Transverse colon (tissue), 4 donors: Measurements from ENCODE around the gene P2RX5. TPM values are rescaled to one million over a fixed set of nuclear protein-coding genes. Genes with fewer than 3 reads are reported as not detected.
A peak's percentile ranks its signal among the peaks of the same experiment; 100 is the strongest.

ENCODE experiments used
- DNase-seq: peaks from one replicate; pipeline ENCODE4 v3.0.0-alpha.2; 2019
- H3K27ac ChIP-seq, 4 donors: fragments of 200-600 bp; sonication (generic); 2 replicates each; pipeline ENCODE4 v1.5.1; 2016 to 2018; ENCODE audit warnings: inconsistent platforms in 4 of 4
- H3K27me3 ChIP-seq: fragments of 200-600 bp; sonication (generic); 2 replicates; pipeline ENCODE4 v1.5.1; 2017; ENCODE audit warnings: inconsistent platforms
- H3K36me3 ChIP-seq, 4 donors: fragments of 200-600 bp; sonication (generic); 2 replicates each; pipeline ENCODE4 v1.5.1; 2017 to 2019; ENCODE audit warnings: inconsistent platforms in 4 of 4
- H3K4me1 ChIP-seq, 4 donors: fragments of 200-600 bp; sonication (generic); 2 replicates each; pipeline ENCODE4 v1.5.1; 2017 to 2020; ENCODE audit warnings: inconsistent platforms in 4 of 4
- H3K4me3 ChIP-seq, 4 donors: fragments of 200-600 bp; sonication (generic); 1 replicate in 1 of 4; 2 replicates in 3 of 4; pipeline versions ENCODE4 v1.5.1 to v1.6.1; 2017 to 2019; ENCODE audit warnings: inconsistent platforms in 4 of 4
- H3K9me3 ChIP-seq, 2 donors: fragments of 200-600 bp; sonication (generic); 2 replicates each; pipeline ENCODE4 v1.5.1; 2017 to 2019; ENCODE audit warnings: inconsistent platforms in 2 of 2
- CTCF ChIP-seq, 5 experiments: fragments of 200-600 bp in 3 of 5; fragments of 450-650 bp in 2 of 5; sonication (generic) in 3 of 5; IDR thresholded peaks; 1 replicate in 2 of 5; 2 replicates in 3 of 5; pipeline ENCODE4 v1.5.1; 2016 to 2017; ENCODE audit warnings: antibody characterized with exemption in 5 of 5, inconsistent platforms in 3 of 5, mild to moderate bottlenecking in 2 of 5, moderate library complexity in 1 of 5
- EP300 ChIP-seq: sonication (generic); formaldehyde crosslinking; IDR thresholded peaks from one replicate; pipeline ENCODE4 v1.6.1; 2017; ENCODE audit warnings: antibody characterized with exemption, low read depth
- POLR2A ChIP-seq: fragments of 450-650 bp; IDR thresholded peaks from one replicate; pipeline ENCODE4 v1.6.1; 2016; ENCODE audit warnings: antibody characterized with exemption, mild to moderate bottlenecking, moderate library complexity
- POLR2AphosphoS5 ChIP-seq, 3 donors: sonication (generic); formaldehyde crosslinking; IDR thresholded peaks; one replicate each; pipeline ENCODE4 v1.6.1; 2016; ENCODE audit warnings: antibody characterized with exemption in 3 of 3
- WGBS, 2 donors: methylation state at CpG; one replicate each; pipeline ENCODE4 v1.1.5; 2018; ENCODE audit warnings: low coverage in 1 of 2; 5-methylcytosine and 5-hydroxymethylcytosine counted together
- in situ Hi-C, 4 donors: fragments of 200-750 bp; cut with MboI; loops; one replicate each; pipeline versions ENCODE4 v1.15.0 to v1.15.1; 2017; ENCODE audit warnings: low sequenced_read_pairs in 3 of 4, low pct_ligation_motif_present in 1 of 4, low pct_unique_long_range_greater_than_20kb in 1 of 4
- intact Hi-C: fragments of 100-400 bp; cut with DNase I; formaldehyde crosslinking; loops from one replicate; pipeline ENCODE4 v1.15.1; 2023; ENCODE audit warnings: low total_unique reads
- total RNA-seq, 4 donors: library from RNA; depleted of rRNA; stranded (reverse); fragments of >200 nt; gene quantifications; one replicate each; pipeline ENCODE4 v1.1.0, GENCODE V29; 2016

The P2RX5 gene
- 10 to 100 TPM in 1 of 4 donors, 1 to 10 TPM in 1, under 1 TPM in 2; 0.68 to 11.4 (median 2.1) TPM for total RNA-seq

- DNase-seq, result peak; percentile 57
- peaks cover 4 to 17% (median 14%) of the 10 kb centered on the region in 4 donors for H3K4me1 ChIP-seq
Observed at GRCh38 chr17:3695723-3696411, at the start of gene P2RX5. TSS of gene P2RX5 (minus strand) at chr17:3696155. CDS start at chr17:3696005, 150 bp downstream.

GRCh38 chr17:3745071-3745470 lies 49.1 kb upstream of the P2RX5 start:
- Histone ChIP-seq H3K4me3 (no peak overlapping the region), H3K36me3 (no peaks in the 10 kb centered on the region), H3K27ac (no peak overlapping the region), H3K9me3 (no peaks in the 10 kb centered on the region), H3K4me1 (no peaks in the 10 kb centered on the region), H3K27me3 (no peaks in the 10 kb centered on the region)
- in situ Hi-C loops (loop anchor here in 2 of 4 donors (25.0 kb wide), 1 partner anchor 92 kb away; the partner anchor contains the start of gene NCBP3 (in 2 of the 2)), intact Hi-C loops (no loop called here)
- no peak for TF ChIP-seq POLR2AphosphoS5 (IDR thresholded peaks at IDR 0.05)
- TF ChIP-seq EP300, result no peak
- TF ChIP-seq POLR2A, result no peak
- no peak for TF ChIP-seq CTCF (IDR thresholded peaks at IDR 0.05)
- 83 to 88% methylated on average over 10 of the region's 10 CpGs for WGBS, 2 donors
- DNase-seq, result no peak

More at GRCh38 chr17:3695723-3696411, at the start of gene P2RX5:
- no peaks in the 10 kb centered on the region for H3K36me3 ChIP-seq
- WGBS, 2 donors, result 1 to 4% methylated on average over 4 to 48 of the region's 65 CpGs
- in situ Hi-C loops, result no loop called here
- H3K27me3 ChIP-seq, result peaks cover 72% of the 10 kb centered on the region
- no peak for TF ChIP-seq POLR2A
- TF ChIP-seq POLR2AphosphoS5 (IDR thresholded peaks at IDR 0.05), result no peak
- TF ChIP-seq CTCF (IDR thresholded peaks at IDR 0.05), result no peak
- TF ChIP-seq EP300, result no peak
- H3K4me3 ChIP-seq, result peak within 1 kb of the TSS in 3 of 4 donors; percentile 27 to 56 (median 46)
- H3K9me3 ChIP-seq, result peaks cover 0 to 6% of the 10 kb centered on the region in 2 donors
- intact Hi-C loops, result no loop called here
- H3K27ac ChIP-seq, result peak within 1 kb of the TSS in 3 of 4 donors; percentile 8 to 38 (median 33)

- Histone ChIP-seq H3K27me3 (no peaks in the 10 kb centered on the region), H3K27ac (no peak overlapping the region), H3K4me3 (no peak overlapping the region), H3K36me3 (no peaks in the 10 kb centered on the region), H3K4me1 (peaks cover 0 to 6% (median 1%) of the 10 kb centered on the region in 4 donors), H3K9me3 (no peaks in the 10 kb centered on the region)
- DNase-seq, result no peak
- WGBS, 2 donors, result 47 to 70% methylated on average over 2 to 3 of the region's 3 CpGs
- in situ Hi-C loops (loop anchor here in 2 of 4 donors (25.0 kb wide), 1 partner anchor 93 kb away; the partner anchor contains the start of gene NCBP3 (in 2 of the 2)), intact Hi-C loops (no loop called here)
- TF ChIP-seq POLR2AphosphoS5 (IDR thresholded peaks at IDR 0.05), result no peak
Observed at GRCh38 chr17:3744014-3744413, 48.1 kb upstream of the P2RX5 start.

GRCh38 chr17:3740611-3741073 lies 44.7 kb upstream of the P2RX5 start:
- TF ChIP-seq POLR2A (no peak), EP300 (no peak)
- peak overlapping the region in 1 of 4 donors; percentile 13 for H3K27ac ChIP-seq
- H3K9me3 ChIP-seq, result no peaks in the 10 kb centered on the region
- in situ Hi-C loops (loop anchor here in 2 of 4 donors (25.0 kb wide), 1 partner anchor 97 kb away; the partner anchor contains the start of gene NCBP3 (in 2 of the 2)), intact Hi-C loops (no loop called here)
- no peak overlapping the region for H3K4me3 ChIP-seq
- 64 to 69% methylated on average over 3 to 14 of the region's 14 CpGs for WGBS, 2 donors
- H3K4me1 ChIP-seq, result peaks cover 8 to 21% (median 15%) of the 10 kb centered on the region in 4 donors
- H3K27me3 ChIP-seq, result no peaks in the 10 kb centered on the region
- DNase-seq, result peak; percentile 28
- H3K36me3 ChIP-seq, result no peaks in the 10 kb centered on the region

GRCh38 chr17:3739422-3740124 lies 43.6 kb upstream of the P2RX5 start:
- TF ChIP-seq EP300 (no peak), CTCF (IDR thresholded peaks at IDR 0.05) (no peak), POLR2A (no peak), POLR2AphosphoS5 (IDR thresholded peaks at IDR 0.05) (no peak)
- 79 to 85% methylated on average over 7 to 16 of the region's 16 CpGs for WGBS, 2 donors
- Histone ChIP-seq H3K4me1 (peaks cover 8 to 21% (median 15%) of the 10 kb centered on the region in 4 donors), H3K36me3 (no peaks in the 10 kb centered on the region), H3K4me3 (no peak overlapping the region), H3K27me3 (no peaks in the 10 kb centered on the region), H3K9me3 (no peaks in the 10 kb centered on the region), H3K27ac (peak overlapping the region in 2 of 4 donors; percentile 41 to 45)
- intact Hi-C loops, result loop anchor here (10.0 kb wide), 1 partner anchor 265 kb away; no protein-coding TSS in a partner anchor
- in situ Hi-C loops, result loop anchor here (10.0 to 25.0 kb wide), 2 partner anchors 85 to 98 kb away; partner anchors contain the start of gene NCBP3 (in 2 of the 4)
- DNase-seq, result no peak
